Measurements from ENCODE around the gene PTPRM. TPM values are rescaled to one million over a fixed set of nuclear protein-coding genes. Genes with fewer than 3 reads are reported as not detected.

PTPRM gene
- total and polyA plus RNA-seq, 2 experiments from 2014 or later = 1.6 to 5.3 TPM

DNA sequence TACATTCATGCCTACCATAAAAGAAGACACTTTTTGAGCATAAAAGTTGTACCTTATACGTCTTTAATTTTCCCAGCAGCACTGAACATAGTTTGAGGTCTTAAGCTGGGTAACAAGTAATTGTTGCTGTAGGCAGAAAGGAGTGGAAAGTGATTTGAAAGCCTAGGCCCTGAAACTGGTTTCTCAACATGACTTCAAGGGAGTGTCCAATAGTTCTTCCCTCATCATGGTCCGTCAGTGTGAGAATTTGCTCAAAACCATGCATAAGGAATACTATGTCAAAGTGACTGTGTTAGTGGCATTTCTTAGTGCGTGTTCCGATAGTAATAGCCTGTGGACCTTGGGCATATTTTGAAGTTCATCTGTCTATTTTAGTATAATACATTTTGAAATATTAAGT, 463.1 kb downstream of the PTPRM start:
- Histone ChIP-seq H3K9me2 (ENCODE audit: insufficient read depth) (no peaks in the 10 kb centered on the region), H3K4me1 (ENCODE audit: insufficient read depth) (peaks cover 5% of the 10 kb centered on the region), H3K4me3 (no peak overlapping the region), H3K27ac (ENCODE audit: low read depth) (no peak overlapping the region), H3F3A (replicated peaks; ENCODE audit: low read depth) (no peaks in the 10 kb centered on the region), H2AFZ (no peak overlapping the region), H3K36me3 (ENCODE audit: insufficient read depth) (no peaks in the 10 kb centered on the region), H3K4me2 (no peak overlapping the region), H3K79me2 (replicated peaks; ENCODE audit: insufficient read depth) (no peaks in the 10 kb centered on the region), H3K27me3 (ENCODE audit: insufficient read depth) (no peaks in the 10 kb centered on the region), H4K20me1 (replicated peaks; ENCODE audit: insufficient read depth) (no peaks in the 10 kb centered on the region)
- TF ChIP-seq ZNF114 (CRISPR knock-in tag; IDR thresholded peaks at IDR 0.05) (no peak), ZNF331 (CRISPR knock-in tag; IDR thresholded peaks at IDR 0.05; ENCODE audit: low read depth) (no peak), POLR2AphosphoS5 (IDR thresholded peaks at IDR 0.05; ENCODE audit: low read depth) (no peak), STAT1 (IDR thresholded peaks at IDR 0.05; ENCODE audit: unreplicated experiment) (no peak), EZH2 (IDR thresholded peaks at IDR 0.05; ENCODE audit: low read depth, unreplicated experiment) (no peak), JUNB (IDR thresholded peaks at IDR 0.05; ENCODE audit: unreplicated experiment) (no peak), NANOG (IDR thresholded peaks at IDR 0.05; ENCODE audit: borderline replicate concordance) (no peak), EZH2phosphoT487 (IDR thresholded peaks at IDR 0.05; ENCODE audit: unreplicated experiment) (no peak), CREB1 (CRISPR knock-in tag; IDR thresholded peaks at IDR 0.05; ENCODE audit: low read depth) (no peak)
- TF ChIP-seq, protein P1, sequence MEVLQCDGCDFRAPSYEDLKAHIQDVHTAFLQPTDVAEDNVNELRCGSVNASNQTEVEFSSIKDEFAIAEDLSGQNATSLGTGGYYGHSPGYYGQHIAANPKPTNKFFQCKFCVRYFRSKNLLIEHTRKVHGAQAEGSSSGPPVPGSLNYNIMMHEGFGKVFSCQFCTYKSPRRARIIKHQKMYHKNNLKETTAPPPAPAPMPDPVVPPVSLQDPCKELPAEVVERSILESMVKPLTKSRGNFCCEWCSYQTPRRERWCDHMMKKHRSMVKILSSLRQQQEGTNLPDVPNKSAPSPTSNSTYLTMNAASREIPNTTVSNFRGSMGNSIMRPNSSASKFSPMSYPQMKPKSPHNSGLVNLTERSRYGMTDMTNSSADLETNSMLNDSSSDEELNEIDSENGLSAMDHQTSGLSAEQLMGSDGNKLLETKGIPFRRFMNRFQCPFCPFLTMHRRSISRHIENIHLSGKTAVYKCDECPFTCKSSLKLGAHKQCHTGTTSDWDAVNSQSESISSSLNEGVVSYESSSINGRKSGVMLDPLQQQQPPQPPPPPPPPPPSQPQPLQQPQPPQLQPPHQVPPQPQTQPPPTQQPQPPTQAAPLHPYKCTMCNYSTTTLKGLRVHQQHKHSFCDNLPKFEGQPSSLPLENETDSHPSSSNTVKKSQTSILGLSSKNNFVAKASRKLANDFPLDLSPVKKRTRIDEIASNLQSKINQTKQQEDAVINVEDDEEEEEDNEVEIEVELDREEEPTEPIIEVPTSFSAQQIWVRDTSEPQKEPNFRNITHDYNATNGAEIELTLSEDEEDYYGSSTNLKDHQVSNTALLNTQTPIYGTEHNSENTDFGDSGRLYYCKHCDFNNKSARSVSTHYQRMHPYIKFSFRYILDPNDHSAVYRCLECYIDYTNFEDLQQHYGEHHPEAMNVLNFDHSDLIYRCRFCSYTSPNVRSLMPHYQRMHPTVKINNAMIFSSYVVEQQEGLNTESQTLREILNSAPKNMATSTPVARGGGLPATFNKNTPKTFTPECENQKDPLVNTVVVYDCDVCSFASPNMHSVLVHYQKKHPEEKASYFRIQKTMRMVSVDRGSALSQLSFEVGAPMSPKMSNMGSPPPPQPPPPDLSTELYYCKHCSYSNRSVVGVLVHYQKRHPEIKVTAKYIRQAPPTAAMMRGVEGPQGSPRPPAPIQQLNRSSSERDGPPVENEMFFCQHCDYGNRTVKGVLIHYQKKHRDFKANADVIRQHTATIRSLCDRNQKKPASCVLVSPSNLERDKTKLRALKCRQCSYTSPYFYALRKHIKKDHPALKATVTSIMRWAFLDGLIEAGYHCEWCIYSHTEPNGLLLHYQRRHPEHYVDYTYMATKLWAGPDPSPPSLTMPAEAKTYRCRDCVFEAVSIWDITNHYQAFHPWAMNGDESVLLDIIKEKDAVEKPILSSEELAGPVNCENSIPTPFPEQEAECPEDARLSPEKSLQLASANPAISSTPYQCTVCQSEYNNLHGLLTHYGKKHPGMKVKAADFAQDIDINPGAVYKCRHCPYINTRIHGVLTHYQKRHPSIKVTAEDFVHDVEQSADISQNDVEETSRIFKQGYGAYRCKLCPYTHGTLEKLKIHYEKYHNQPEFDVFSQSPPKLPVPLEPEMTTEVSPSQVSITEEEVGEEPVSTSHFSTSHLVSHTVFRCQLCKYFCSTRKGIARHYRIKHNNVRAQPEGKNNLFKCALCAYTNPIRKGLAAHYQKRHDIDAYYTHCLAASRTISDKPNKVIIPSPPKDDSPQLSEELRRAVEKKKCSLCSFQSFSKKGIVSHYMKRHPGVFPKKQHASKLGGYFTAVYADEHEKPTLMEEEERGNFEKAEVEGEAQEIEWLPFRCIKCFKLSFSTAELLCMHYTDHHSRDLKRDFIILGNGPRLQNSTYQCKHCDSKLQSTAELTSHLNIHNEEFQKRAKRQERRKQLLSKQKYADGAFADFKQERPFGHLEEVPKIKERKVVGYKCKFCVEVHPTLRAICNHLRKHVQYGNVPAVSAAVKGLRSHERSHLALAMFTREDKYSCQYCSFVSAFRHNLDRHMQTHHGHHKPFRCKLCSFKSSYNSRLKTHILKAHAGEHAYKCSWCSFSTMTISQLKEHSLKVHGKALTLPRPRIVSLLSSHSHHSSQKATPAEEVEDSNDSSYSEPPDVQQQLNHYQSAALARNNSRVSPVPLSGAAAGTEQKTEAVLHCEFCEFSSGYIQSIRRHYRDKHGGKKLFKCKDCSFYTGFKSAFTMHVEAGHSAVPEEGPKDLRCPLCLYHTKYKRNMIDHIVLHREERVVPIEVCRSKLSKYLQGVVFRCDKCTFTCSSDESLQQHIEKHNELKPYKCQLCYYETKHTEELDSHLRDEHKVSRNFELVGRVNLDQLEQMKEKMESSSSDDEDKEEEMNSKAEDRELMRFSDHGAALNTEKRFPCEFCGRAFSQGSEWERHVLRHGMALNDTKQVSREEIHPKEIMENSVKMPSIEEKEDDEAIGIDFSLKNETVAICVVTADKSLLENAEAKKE (CRISPR knock-in tag; IDR thresholded peaks at IDR 0.05) = no peak
- TF ChIP-seq, protein P2, sequence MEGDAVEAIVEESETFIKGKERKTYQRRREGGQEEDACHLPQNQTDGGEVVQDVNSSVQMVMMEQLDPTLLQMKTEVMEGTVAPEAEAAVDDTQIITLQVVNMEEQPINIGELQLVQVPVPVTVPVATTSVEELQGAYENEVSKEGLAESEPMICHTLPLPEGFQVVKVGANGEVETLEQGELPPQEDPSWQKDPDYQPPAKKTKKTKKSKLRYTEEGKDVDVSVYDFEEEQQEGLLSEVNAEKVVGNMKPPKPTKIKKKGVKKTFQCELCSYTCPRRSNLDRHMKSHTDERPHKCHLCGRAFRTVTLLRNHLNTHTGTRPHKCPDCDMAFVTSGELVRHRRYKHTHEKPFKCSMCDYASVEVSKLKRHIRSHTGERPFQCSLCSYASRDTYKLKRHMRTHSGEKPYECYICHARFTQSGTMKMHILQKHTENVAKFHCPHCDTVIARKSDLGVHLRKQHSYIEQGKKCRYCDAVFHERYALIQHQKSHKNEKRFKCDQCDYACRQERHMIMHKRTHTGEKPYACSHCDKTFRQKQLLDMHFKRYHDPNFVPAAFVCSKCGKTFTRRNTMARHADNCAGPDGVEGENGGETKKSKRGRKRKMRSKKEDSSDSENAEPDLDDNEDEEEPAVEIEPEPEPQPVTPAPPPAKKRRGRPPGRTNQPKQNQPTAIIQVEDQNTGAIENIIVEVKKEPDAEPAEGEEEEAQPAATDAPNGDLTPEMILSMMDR (conservative IDR thresholded peaks at IDR 0.05; ENCODE audit: low read depth in 2 of 2) = no peak
- TF ChIP-seq, protein P3, sequence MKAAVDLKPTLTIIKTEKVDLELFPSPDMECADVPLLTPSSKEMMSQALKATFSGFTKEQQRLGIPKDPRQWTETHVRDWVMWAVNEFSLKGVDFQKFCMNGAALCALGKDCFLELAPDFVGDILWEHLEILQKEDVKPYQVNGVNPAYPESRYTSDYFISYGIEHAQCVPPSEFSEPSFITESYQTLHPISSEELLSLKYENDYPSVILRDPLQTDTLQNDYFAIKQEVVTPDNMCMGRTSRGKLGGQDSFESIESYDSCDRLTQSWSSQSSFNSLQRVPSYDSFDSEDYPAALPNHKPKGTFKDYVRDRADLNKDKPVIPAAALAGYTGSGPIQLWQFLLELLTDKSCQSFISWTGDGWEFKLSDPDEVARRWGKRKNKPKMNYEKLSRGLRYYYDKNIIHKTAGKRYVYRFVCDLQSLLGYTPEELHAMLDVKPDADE (IDR thresholded peaks at IDR 0.05) = no peak
- TF ChIP-seq, protein P4, sequence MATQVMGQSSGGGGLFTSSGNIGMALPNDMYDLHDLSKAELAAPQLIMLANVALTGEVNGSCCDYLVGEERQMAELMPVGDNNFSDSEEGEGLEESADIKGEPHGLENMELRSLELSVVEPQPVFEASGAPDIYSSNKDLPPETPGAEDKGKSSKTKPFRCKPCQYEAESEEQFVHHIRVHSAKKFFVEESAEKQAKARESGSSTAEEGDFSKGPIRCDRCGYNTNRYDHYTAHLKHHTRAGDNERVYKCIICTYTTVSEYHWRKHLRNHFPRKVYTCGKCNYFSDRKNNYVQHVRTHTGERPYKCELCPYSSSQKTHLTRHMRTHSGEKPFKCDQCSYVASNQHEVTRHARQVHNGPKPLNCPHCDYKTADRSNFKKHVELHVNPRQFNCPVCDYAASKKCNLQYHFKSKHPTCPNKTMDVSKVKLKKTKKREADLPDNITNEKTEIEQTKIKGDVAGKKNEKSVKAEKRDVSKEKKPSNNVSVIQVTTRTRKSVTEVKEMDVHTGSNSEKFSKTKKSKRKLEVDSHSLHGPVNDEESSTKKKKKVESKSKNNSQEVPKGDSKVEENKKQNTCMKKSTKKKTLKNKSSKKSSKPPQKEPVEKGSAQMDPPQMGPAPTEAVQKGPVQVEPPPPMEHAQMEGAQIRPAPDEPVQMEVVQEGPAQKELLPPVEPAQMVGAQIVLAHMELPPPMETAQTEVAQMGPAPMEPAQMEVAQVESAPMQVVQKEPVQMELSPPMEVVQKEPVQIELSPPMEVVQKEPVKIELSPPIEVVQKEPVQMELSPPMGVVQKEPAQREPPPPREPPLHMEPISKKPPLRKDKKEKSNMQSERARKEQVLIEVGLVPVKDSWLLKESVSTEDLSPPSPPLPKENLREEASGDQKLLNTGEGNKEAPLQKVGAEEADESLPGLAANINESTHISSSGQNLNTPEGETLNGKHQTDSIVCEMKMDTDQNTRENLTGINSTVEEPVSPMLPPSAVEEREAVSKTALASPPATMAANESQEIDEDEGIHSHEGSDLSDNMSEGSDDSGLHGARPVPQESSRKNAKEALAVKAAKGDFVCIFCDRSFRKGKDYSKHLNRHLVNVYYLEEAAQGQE (IDR thresholded peaks at IDR 0.05; ENCODE audit: unreplicated experiment) = no peak
- DNase-seq (ENCODE audit: low spot score) (no peak), ATAC-seq (no peak)
- Mint-ChIP-seq H3K27me3 (ENCODE audit: insufficient read depth, low read depth, poor library complexity) (peaks cover 1% of the 10 kb centered on the region), H3K36me3 (ENCODE audit: low read depth) (no peaks in the 10 kb centered on the region), H3K4me3 (no peak overlapping the region), H3K27ac (no peak overlapping the region), H3K4me1 (peaks cover 16% of the 10 kb centered on the region), H3K9me3 (no peaks in the 10 kb centered on the region)
